Stimulated activated naive B cell treated with anti-CD40 and anti-IgM and Interleukin-4, amounts not matched to agents 10 μg/mL and 1 μg/mL and 100 μg/mL, for 72 hours (primary cell): ENCODE measurements around the gene JMJD8.
"Not testable (repeated sequence)": the region's sequence is repeated elsewhere in the genome, so short reads cannot be mapped to it uniquely, and the experiment has no call there.

Source experiments
- ATAC-seq, 2 donors: fragments of 150-1000 bp; cut with Tn5 transposase; replicated peaks; 2 replicates each; pipeline ENCODE4 v1.10.0; 2021; ENCODE audit warnings: moderate library complexity in 1 of 2
- DNase-seq: peaks from one replicate; pipeline ENCODE4 v3.0.0; 2021
- H3K27ac Mint-ChIP-seq: one replicate; pipeline ENCODE4 v1.8.0; 2022; ENCODE audit warnings: mild to moderate bottlenecking, mixed read lengths
- H3K27me3 Mint-ChIP-seq, 2 donors: one replicate each; pipeline ENCODE4 v1.8.0; 2022; ENCODE audit warnings: mixed read lengths in 2 of 2
- H3K36me3 Mint-ChIP-seq, 2 donors: one replicate each; pipeline ENCODE4 v1.8.0; 2022; ENCODE audit warnings: mixed read lengths in 2 of 2, mild to moderate bottlenecking in 1 of 2
- H3K4me1 Mint-ChIP-seq, 2 donors: one replicate each; pipeline ENCODE4 v1.8.0; 2022; ENCODE audit warnings: mixed read lengths in 2 of 2, mild to moderate bottlenecking in 1 of 2
- H3K4me3 Mint-ChIP-seq, 2 donors: one replicate each; pipeline ENCODE4 v1.8.0; 2022; ENCODE audit warnings: mild to moderate bottlenecking in 2 of 2, mixed read lengths in 2 of 2, moderate library complexity in 1 of 2
- H3K9me3 Mint-ChIP-seq, 2 donors: one replicate each; pipeline ENCODE4 v1.8.0; 2022; ENCODE audit warnings: mixed read lengths in 2 of 2, mild to moderate bottlenecking in 1 of 2

The JMJD8 gene

DNA sequence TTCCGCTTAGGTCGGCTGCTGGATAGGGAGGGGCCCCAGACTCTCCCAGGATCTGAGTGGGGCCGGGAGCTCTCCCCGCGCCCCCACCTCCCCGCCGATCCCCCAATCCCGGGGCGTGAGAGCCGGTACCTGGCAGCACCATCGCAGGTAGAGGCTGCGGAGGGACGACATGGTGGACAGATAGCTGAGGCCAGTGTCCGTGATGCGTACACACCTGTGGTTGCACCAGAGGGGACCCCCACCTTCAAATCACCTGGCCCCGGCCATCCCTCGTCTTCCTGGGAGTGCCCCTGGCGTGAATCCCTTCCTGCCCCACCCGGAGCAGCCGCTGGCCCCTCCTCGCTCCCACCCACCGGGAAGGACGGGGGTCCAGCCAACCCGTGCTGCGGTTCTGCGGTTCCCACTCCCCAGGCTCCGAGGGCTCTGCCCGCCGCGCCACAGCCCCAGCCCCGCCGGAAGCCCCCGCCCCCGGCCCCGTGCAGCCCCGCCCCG lies 10.8 kb upstream of the JMJD8 start:
- ATAC-seq: peak in 1 of 2 donors; percentile 1
- Mint-ChIP-seq H3K36me3 (peaks cover 3 to 9% of the 10 kb centered on the region in 2 donors), H3K27ac (no peak overlapping the region), H3K27me3 (peaks cover 17 to 56% of the 10 kb centered on the region in 2 donors), H3K4me3 (peak overlapping the region in 1 of 2 donors; percentile 75), H3K9me3 (peaks cover 2 to 5% of the 10 kb centered on the region in 2 donors), H3K4me1 (peaks cover 13 to 32% of the 10 kb centered on the region in 2 donors)
- no peak for DNase-seq

DNA sequence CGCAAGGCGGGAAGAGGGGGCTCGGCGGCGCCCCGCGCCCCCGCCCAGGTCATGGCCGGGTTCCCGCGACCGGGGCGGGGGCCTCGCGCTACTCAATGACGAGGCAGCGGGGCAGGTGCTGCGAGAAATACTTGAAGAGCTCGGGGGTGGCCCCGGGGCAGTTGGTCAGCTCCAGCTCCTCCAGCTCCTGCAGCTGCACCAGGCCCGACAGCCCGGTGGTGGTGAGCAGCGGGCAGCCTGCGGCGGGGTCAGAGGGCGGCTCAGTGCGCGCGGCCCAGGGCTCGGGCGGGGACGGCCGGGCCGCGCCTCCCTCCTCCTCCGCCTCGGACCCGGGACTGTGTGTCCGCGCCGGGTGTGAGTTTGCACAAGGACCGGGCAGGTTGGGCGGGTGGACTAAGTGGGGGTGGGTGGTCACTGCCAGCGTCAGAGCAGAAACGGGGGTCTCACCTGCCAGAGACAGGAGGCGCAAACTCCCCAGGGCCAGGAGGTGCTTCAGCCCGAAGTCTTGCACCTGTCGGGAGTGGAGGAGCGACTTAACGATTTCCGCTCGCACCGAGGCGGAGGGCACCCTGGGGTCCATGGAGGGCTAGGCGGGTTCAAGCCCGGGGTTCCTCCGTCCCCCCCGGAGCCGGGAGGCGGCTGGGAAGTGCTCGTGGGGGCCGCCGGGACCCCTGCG lies 10.2 kb upstream of the JMJD8 start:
- Mint-ChIP-seq H3K36me3 (peaks cover 3 to 9% of the 10 kb centered on the region in 2 donors), H3K4me3 (peak overlapping the region; percentile 67 to 75), H3K9me3 (peaks cover 2 to 5% of the 10 kb centered on the region in 2 donors), H3K27me3 (peaks cover 17 to 52% of the 10 kb centered on the region in 2 donors), H3K4me1 (peaks cover 15 to 35% of the 10 kb centered on the region in 2 donors), H3K27ac (no peak overlapping the region)
- no peak for ATAC-seq
- DNase-seq: no peak

DNA sequence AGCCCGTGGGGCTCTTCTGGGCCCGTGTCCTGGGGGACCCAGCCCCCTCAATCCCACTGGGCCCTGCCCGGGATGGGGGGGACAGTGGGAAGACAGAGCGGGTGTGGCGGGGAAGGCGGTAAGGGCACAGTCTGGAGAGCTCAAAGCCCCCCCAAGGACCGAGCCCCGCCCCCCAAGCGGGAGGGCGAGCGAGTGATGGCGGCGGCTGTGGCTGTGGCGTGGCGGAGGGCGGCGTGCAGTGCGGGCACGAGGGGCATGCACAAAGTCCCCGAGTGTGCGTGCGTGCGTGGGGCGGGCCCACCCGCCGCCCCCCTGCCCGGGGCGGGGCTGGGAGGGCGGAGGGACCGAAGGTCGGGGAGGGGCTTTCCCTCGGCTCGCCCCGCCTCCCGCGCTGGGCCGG lies 9.6 kb upstream of the JMJD8 start:
- Mint-ChIP-seq H3K27me3 (peaks cover 17 to 50% of the 10 kb centered on the region in 2 donors), H3K4me1 (peaks cover 19 to 41% of the 10 kb centered on the region in 2 donors), H3K36me3 (peaks cover 3 to 9% of the 10 kb centered on the region in 2 donors), H3K9me3 (peaks cover 2 to 5% of the 10 kb centered on the region in 2 donors), H3K27ac (peak overlapping the region; percentile 31), H3K4me3 (peak overlapping the region; percentile 74 to 77)
- no peak for ATAC-seq
- DNase-seq: no peak

DNA sequence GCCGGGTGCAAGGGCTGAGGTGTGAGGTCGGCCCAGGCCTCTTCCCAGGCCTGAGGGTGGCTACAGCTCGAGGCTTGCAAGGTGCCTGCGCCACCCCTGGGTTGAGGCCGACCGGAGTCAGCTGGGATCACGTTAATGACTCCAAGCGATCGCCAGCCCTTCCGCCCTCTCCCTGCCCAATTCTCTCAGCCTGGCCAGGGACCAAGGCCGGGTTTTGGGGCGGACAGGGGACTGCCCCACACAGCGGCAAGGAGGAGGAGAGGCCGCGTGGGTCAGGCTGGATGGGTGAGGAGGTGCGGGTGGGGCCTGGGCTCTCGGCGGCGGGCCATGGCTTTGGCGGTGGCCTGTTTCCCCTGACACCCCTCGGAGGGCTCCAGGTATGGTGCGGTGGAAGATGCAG lies 9.2 kb upstream of the JMJD8 start:
- DNase-seq: no peak
- Mint-ChIP-seq H3K27ac (peak overlapping the region; percentile 75), H3K9me3 (peaks cover 2 to 5% of the 10 kb centered on the region in 2 donors), H3K27me3 (peaks cover 17 to 46% of the 10 kb centered on the region in 2 donors), H3K4me1 (peaks cover 20 to 45% of the 10 kb centered on the region in 2 donors), H3K36me3 (peaks cover 3 to 9% of the 10 kb centered on the region in 2 donors), H3K4me3 (peak overlapping the region; percentile 74 to 77)
- no peak for ATAC-seq

DNA sequence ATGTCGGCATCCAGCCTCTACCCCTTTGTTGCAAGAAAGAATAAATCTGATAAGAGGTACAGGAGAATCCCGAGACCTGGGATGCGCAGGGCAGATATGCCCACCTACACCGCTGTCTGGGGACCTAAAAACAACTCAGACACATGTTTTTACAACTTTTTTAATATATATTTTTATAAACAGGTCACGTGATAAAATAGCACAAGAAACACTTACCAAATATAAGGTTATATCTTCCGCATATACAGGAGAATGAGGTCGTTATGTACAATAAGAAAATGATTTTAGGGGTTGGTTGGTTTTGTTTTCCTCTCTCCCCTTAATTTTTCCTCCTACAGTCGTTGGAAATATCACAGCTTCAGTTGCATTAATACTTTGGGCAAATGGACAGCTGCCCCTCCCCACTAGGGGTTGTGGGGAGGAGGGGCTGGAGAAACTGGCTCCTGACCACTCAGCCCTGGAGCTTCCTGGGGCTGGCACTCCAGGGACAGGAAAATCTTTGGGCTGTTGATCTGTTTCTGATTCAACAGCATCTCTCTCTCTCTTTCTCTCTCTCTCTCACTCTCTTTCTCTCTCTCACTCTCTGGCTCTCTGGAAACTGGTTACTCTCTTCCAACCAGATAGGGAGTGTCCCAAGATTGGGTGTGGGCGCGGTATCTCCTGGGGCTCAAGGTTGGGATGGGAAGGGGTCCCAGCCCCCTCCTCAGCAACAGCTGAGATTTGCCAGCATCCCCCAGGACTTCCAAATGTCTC lies 8.4 kb upstream of the JMJD8 start:
- H3K27ac Mint-ChIP-seq: no peak overlapping the region
- H3K4me1 Mint-ChIP-seq: peaks cover 20 to 49% of the 10 kb centered on the region in 2 donors
- no peak overlapping the region for H3K4me3 Mint-ChIP-seq
- H3K9me3 Mint-ChIP-seq: peaks cover 2 to 5% of the 10 kb centered on the region in 2 donors
- H3K27me3 Mint-ChIP-seq: peaks cover 17 to 40% of the 10 kb centered on the region in 2 donors
- no peak for ATAC-seq
- H3K36me3 Mint-ChIP-seq: peaks cover 3 to 9% of the 10 kb centered on the region in 2 donors
- DNase-seq: no peak

DNA sequence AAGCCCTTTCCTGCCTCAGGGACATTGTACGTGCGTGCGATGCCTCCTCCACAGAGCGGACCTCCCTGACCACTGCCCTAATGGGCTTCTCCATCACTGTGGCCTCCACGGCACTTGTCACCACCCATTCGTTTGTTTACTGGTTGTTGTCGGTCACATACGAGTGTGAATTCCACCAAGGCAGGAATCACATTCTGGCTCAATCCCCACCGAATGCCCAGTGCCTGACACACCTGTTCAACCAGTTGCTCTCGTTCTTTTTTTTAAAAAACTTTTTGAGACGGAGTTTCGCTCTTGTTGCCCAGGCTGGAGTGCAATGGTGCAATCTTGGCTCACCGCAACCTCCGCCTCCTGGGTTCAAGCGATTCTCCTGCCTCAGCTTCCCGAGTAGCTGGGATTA lies 7.1 kb upstream of the JMJD8 start:
- not testable (repeated sequence) for DNase-seq, H3K9me3 Mint-ChIP-seq, ATAC-seq
- peak overlapping the region; percentile 87 for H3K27ac Mint-ChIP-seq
- H3K27me3 Mint-ChIP-seq: peaks cover 17 to 27% of the 10 kb centered on the region in 2 donors
- peaks cover 20 to 50% of the 10 kb centered on the region in 2 donors for H3K4me1 Mint-ChIP-seq
- peak overlapping the region; percentile 50 to 63 for H3K4me3 Mint-ChIP-seq
- peaks cover 6 to 11% of the 10 kb centered on the region in 2 donors for H3K36me3 Mint-ChIP-seq

DNA sequence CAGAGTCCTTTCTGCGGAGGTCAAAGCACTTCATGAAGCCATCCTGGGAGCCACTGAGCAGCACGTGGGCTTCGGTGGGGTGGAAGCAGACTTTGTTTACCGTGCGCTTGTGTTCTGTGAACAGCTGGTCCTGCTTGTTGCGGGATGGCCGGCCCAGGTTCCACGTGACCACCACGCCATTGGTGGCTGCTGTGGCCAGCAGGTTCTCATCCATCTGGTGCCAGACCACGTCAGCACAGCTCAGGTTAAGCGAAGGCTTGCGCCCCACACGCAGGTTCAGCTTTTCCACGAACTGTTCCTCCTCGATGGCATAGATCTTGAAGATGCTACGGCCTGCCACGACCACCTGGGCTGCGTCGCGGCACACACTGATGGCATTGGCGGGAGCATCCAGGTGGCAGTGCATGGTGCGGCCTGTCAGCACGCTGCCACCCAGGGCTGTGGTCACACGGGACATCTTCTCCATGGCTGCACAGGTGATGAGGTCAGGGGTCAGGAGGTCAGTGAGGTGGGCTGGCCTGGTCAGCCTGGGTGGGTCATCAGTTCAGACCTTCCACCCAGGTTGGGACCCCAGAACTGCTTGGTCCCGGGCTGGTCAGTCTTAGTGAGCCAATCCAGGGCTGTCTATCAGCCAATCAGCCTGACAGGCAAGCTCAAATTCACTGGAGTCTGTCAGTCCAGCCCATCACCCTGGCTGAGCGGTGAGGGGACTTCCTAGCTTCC lies 5.2 kb upstream of the JMJD8 start:
- DNase-seq (no peak), ATAC-seq (peak; percentile 12 to 25)
- peaks cover 10 to 17% of the 10 kb centered on the region in 2 donors for H3K27me3 Mint-ChIP-seq
- peak overlapping the region; percentile 88 to 92 for H3K4me3 Mint-ChIP-seq
- H3K36me3 Mint-ChIP-seq: peaks cover 11 to 20% of the 10 kb centered on the region in 2 donors
- peaks cover 18 to 57% of the 10 kb centered on the region in 2 donors for H3K4me1 Mint-ChIP-seq
- peak overlapping the region; percentile 94 for H3K27ac Mint-ChIP-seq
- peaks cover 2 to 5% of the 10 kb centered on the region in 2 donors for H3K9me3 Mint-ChIP-seq

DNA sequence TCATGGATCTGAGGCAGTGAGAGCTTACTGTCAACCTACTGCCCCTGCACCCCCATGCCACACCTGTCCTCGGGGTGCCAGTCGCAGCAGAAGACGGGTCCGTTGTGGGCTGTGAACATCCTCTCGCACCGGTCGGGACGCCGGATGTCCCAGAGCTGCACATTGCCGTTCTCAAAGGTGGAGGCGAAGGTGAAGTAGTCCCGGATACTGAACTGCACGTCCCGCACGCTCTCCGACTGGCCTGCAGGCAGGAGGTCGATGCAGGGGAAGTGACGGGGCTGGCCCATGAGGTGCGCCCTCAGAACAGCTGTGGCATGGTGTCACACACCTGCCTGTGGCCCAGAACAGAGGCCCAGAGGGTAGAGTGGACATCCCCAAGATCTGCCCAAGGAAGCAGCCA lies 3.4 kb upstream of the JMJD8 start:
- H3K9me3 Mint-ChIP-seq: peaks cover 2 to 5% of the 10 kb centered on the region in 2 donors
- no peak overlapping the region for H3K27ac Mint-ChIP-seq
- peaks cover 14 to 33% of the 10 kb centered on the region in 2 donors for H3K36me3 Mint-ChIP-seq
- peaks cover 22 to 63% of the 10 kb centered on the region in 2 donors for H3K4me1 Mint-ChIP-seq
- peaks cover under 1 to 5% of the 10 kb centered on the region in 2 donors for H3K27me3 Mint-ChIP-seq
- no peak for ATAC-seq
- H3K4me3 Mint-ChIP-seq: no peak overlapping the region
- no peak for DNase-seq

DNA sequence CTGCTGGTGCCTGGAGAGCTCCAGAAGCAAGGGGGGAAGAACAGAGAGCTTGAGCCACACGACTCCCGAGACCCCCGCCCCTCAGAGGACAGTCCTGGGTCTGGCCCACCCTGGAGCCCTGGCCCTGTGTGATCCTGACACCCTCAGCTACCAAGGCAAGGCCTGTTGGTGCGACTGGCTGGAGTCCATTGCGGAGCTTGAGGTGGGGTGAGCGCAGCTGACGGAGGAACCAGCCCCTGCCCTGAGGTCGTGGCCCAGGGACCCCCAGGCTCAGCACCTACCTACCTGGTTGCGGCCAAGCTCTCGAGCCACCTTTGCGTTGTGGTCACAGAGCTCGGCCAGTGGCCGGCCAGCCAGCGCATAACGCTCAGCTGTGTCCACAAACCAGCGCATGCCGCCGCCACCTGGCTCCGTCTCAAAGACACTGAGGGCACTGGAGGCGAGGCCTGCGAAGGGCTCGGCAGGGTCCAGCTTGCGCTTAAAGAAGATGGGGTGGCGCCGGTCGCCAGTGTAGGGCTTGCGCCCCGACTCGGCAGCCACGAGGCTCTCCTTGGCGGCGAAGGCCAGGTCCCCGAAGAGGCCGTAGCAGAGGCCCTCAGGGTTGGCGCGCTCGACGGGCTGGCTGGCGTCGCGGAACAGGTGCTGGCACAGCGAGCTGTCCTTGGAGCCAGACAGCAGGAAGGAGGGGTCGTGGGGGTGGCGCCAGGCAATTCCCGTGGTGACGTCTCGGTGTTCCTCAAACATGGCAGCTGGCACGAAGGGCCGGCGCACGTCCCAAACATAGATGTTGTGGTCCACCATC lies 2.5 kb upstream of the JMJD8 start:
- DNase-seq (no peak), ATAC-seq (no peak)
- Mint-ChIP-seq H3K9me3 (peaks cover 2 to 5% of the 10 kb centered on the region in 2 donors), H3K36me3 (peaks cover 18 to 42% of the 10 kb centered on the region in 2 donors), H3K4me3 (no peak overlapping the region), H3K4me1 (peaks cover 27 to 72% of the 10 kb centered on the region in 2 donors), H3K27me3 (no peaks in the 10 kb centered on the region), H3K27ac (no peak overlapping the region)

DNA sequence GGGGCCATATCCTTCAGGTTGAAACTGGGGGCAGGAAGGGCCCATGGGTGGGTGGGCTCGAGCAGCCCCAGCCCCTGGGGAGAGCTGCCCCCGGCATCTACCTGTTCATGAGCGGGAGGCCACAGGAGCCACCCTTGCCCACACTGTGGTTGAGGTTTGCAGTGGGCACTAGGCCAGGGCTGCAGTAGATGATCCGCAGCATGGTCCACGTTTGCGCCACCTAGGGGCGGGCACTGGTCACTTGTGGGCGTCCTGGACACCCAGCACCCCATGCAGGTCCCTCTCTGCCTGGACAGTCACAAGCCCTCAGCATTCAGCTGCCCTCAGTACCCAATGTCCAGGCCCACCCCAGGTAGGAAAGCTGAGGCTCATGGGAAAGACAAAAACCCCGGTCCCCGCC lies 1.8 kb upstream of the JMJD8 start:
- DNase-seq: no peak
- Mint-ChIP-seq H3K27me3 (no peaks in the 10 kb centered on the region), H3K9me3 (peaks cover 2% of the 10 kb centered on the region in 2 donors), H3K4me1 (peaks cover 30 to 75% of the 10 kb centered on the region in 2 donors), H3K4me3 (peak overlapping the region; percentile 44 to 52), H3K27ac (no peak overlapping the region), H3K36me3 (peaks cover 23 to 46% of the 10 kb centered on the region in 2 donors)
- ATAC-seq: no peak

DNA sequence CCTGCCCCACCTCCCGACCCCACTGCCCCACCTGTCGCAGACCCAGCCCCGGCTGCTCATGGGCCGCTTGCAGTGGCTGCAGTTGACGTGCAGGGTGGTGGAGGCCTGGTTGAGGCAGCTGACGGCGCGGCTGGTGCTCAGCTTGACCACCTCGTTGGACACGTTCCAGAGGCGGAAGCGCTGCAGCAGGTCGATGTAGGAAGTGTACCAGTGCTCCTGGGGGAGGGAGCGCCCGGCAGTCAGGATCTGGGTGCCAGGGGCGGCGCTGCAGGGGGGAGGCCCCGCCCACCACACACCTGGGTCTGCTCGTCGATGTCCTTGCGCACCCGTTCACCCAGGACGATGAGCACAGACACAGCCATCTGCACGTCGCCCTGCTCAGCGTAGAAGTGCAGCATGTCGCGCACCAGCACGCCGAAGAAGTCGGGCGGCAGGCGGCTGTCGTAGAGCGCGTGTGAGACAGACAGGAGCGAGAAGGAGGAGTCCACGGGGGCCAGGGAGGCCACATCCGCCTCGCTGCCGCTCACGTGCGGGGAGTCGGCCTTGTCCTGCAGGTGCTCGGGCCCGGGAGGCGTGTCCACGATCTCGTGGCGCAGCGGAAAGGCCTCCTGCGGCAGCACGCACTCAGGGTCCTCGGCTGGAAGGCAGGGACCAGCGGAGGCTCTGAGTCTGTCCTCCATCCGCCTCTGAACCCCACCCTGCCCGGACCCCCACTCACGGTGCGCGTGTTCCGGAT lies 995 bp upstream of the JMJD8 start:
- Mint-ChIP-seq H3K4me1 (peaks cover 29 to 69% of the 10 kb centered on the region in 2 donors), H3K27ac (peak overlapping the region; percentile 51), H3K9me3 (no peaks in the 10 kb centered on the region), H3K36me3 (peaks cover 23 to 47% of the 10 kb centered on the region in 2 donors), H3K4me3 (peak overlapping the region in 1 of 2 donors; percentile 62), H3K27me3 (no peaks in the 10 kb centered on the region)
- no peak for DNase-seq
- ATAC-seq: no peak

DNA sequence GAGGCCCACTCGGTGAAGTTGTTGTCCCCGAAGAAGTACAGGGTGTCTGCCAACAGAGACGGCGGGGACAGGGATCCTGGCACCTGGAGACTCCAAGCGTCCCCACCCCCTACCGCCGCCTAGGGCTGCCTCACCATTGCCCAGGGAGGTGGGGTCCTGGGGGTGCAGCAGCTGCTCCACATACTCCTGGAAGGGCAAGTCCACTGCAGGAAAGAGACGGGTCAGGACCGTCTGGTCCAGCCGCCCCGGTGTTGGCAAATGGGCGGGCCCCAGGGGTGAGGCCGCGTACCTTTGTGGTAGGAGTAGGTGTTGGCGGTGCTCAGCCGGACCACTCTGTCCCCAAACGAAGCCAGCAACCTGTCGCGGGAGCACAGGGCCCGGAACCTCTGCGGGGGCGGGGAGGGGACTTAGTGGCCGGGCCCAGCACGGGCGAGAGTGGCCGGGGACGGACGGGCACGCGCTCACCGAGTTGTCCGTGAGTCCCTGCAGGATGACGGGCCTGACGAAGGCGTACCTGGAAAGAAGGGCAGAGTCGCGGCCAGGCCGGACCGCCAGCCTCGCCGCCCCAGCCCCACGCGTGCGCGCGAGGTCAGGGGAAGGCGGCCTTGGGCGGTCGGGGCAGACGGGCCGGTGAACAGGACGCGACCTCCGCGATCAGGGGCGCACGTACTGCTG lies 601 bp downstream of the JMJD8 start:
- DNase-seq (no peak), ATAC-seq (no peak)
- no peaks in the 10 kb centered on the region for H3K27me3 Mint-ChIP-seq
- H3K4me3 Mint-ChIP-seq: peak overlapping the region; percentile 85 to 91
- peaks cover 26 to 66% of the 10 kb centered on the region in 2 donors for H3K4me1 Mint-ChIP-seq
- H3K36me3 Mint-ChIP-seq: peaks cover 23 to 47% of the 10 kb centered on the region in 2 donors
- no peaks in the 10 kb centered on the region for H3K9me3 Mint-ChIP-seq
- H3K27ac Mint-ChIP-seq: peak overlapping the region; percentile 92
